Spleen (tissue), 11 donors: ENCODE results near the gene ACOXL. TPM values are rescaled to one million over a fixed set of nuclear protein-coding genes. Genes with fewer than 3 reads are reported as not detected.

ENCODE experiments used
- DNase-seq: peaks from one replicate; pipeline ENCODE4 v3.0.0-alpha.2; 2020
- H3K27ac ChIP-seq, 8 donors: fragments of 200-600 bp; sonication (generic) in 7 of 8; 1 replicate in 4 of 8; 2 replicates in 4 of 8; pipeline versions ENCODE4 v1.5.0 to v1.8.0; 2016 to 2021; ENCODE audit warnings: inconsistent platforms in 4 of 8, mild to moderate bottlenecking in 4 of 8, moderate library complexity in 1 of 8
- H3K27me3 ChIP-seq, 7 donors: fragments of 200-600 bp; sonication (generic) in 6 of 7; replicated peaks in 1 of 7; 1 replicate in 4 of 7; 2 replicates in 3 of 7; pipeline versions ENCODE4 v1.5.0 to v1.8.0; 2016 to 2021; ENCODE audit warnings: inconsistent platforms in 3 of 7, mild to moderate bottlenecking in 1 of 7
- H3K36me3 ChIP-seq, 6 donors: fragments of 200-600 bp; sonication (generic) in 5 of 6; 1 replicate in 4 of 6; 2 replicates in 2 of 6; pipeline versions ENCODE4 v1.5.0 to v1.8.0; 2016 to 2021; ENCODE audit warnings: inconsistent platforms in 2 of 6
- H3K4me1 ChIP-seq, 6 donors: fragments of 200-600 bp; sonication (generic) in 5 of 6; 1 replicate in 3 of 6; 2 replicates in 3 of 6; pipeline versions ENCODE4 v1.5.0 to v1.8.0; 2016 to 2021; ENCODE audit warnings: inconsistent platforms in 3 of 6
- H3K4me3 ChIP-seq, 8 donors: fragments of 200-600 bp; sonication (generic) in 7 of 8; 1 replicate in 4 of 8; 2 replicates in 4 of 8; pipeline versions ENCODE4 v1.5.0 to v1.8.0; 2016 to 2021; ENCODE audit warnings: inconsistent platforms in 4 of 8, mild to moderate bottlenecking in 4 of 8, moderate library complexity in 2 of 8
- H3K9me3 ChIP-seq, 8 donors: fragments of 200-600 bp; sonication (generic) in 7 of 8; 1 replicate in 4 of 8; 2 replicates in 4 of 8; pipeline versions ENCODE4 v1.5.0 to v1.8.0; 2016 to 2021; ENCODE audit warnings: inconsistent platforms in 4 of 8
- POLR2A ChIP-seq, 3 donors: fragments of 450-650 bp; IDR thresholded peaks; one replicate each; pipeline ENCODE4 v1.5.1; 2017; ENCODE audit warnings: antibody characterized with exemption in 3 of 3, mild to moderate bottlenecking in 1 of 3
- POLR2AphosphoS5 ChIP-seq, 3 donors: sonication (generic); formaldehyde crosslinking; IDR thresholded peaks; one replicate each; pipeline ENCODE4 v1.5.1; 2017; ENCODE audit warnings: antibody characterized with exemption in 3 of 3
- WGBS, 5 donors: extraction: QIAGEN DNeasy Blood & Tissue Kit in 3 of 5; methylation state at CpG; one replicate each; pipeline versions ENCODE4 v1.1.5 to v1.1.7; 2013 to 2018; 5-methylcytosine and 5-hydroxymethylcytosine counted together
- intact Hi-C: fragments of 100-400 bp; cut with DNase I; formaldehyde crosslinking; loops from one replicate; pipeline ENCODE4 v1.15.0; 2023; ENCODE audit warnings: low total_unique reads
- polyA plus RNA-seq, 3 donors: library from polyadenylated mRNA; stranded (reverse); fragments of 200-250 nt; gene quantifications; one replicate each; pipeline ENCODE4 v1.2.1, GENCODE V29; 2013
- total RNA-seq, 7 donors: library from RNA; depleted of rRNA in 3 of 7; stranded (reverse); fragments of >200 nt in 3 of 7; fragmentation: NEBNext Ultra II Directional in 4 of 7; extraction: Animal tissue kit (Norgen Biotek cat#: 25700) in 4 of 7; gene quantifications; one replicate each; pipeline versions ENCODE4 v1.1.0 to v1.2.1, GENCODE V29; 2016 to 2021
- TF ChIP-seq, protein P1 (sequence below), 11 experiments: fragments of 200-600 bp in 7 of 11; fragments of 450-650 bp in 4 of 11; sonication (generic) in 4 of 11; IDR thresholded peaks in 8 of 11; conservative IDR thresholded peaks in 3 of 11; 1 replicate in 7 of 11; 2 replicates in 4 of 11; pipeline versions ENCODE4 v1.4.0 to v1.8.0; 2016 to 2021; ENCODE audit warnings: antibody characterized with exemption in 11 of 11, inconsistent platforms in 4 of 11, mild to moderate bottlenecking in 1 of 11
- donor health status: healthy with polysubstance abuse.
- donor health status: DM: no; HTN: no; CAD: no; lungs with moderate emphysema.
- donor health status: DM: no; HTN: no; CAD: no.
- donor health status: Bipolar disorder and iron deficiency.
- donor health status: healthy.
- donor health status: DM: no; HTN: no; CAD: no.
- donor health status: DM: yes; HTN: yes; CAD: no.

ACOXL gene
- total and polyA plus RNA-seq, 10 donors, result 0.04 to 1.0 (median 0.66) TPM

DNA sequence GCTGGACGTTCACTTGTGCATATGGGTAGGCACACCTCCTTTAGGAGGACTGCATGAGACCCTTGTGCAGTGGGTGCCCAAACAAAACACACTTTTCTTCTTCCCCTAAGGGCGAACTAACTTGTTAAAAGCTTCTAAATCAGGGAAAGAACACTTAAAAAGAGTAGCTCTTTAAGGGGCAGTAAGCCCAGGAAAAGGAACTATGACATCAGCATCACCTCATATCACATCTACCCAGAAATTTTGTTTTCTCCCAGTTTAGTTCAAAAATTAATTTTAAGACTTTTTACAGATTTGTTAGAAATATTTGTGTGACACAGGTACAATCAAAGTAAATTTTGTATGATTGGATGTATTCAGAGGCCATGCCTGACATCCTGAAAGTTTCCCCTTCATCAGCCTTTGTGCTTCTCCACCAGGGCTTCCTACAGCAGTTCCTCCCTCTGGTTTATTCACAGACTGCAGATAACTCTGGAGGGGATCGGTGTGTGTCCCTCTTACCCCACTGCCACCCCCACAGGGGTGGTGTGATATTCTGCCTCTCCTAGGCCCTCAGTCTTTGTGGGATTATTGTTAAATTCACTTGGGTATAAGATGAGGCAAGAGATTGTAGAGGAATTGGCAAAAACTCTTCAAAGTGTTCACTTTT lies 416.0 kb downstream of the ACOXL start:
- TF ChIP-seq, protein P1, sequence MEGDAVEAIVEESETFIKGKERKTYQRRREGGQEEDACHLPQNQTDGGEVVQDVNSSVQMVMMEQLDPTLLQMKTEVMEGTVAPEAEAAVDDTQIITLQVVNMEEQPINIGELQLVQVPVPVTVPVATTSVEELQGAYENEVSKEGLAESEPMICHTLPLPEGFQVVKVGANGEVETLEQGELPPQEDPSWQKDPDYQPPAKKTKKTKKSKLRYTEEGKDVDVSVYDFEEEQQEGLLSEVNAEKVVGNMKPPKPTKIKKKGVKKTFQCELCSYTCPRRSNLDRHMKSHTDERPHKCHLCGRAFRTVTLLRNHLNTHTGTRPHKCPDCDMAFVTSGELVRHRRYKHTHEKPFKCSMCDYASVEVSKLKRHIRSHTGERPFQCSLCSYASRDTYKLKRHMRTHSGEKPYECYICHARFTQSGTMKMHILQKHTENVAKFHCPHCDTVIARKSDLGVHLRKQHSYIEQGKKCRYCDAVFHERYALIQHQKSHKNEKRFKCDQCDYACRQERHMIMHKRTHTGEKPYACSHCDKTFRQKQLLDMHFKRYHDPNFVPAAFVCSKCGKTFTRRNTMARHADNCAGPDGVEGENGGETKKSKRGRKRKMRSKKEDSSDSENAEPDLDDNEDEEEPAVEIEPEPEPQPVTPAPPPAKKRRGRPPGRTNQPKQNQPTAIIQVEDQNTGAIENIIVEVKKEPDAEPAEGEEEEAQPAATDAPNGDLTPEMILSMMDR (IDR thresholded peaks at IDR 0.05 in 8 of 11, conservative IDR thresholded peaks at IDR 0.05 in 3 of 11), result no peak
- TF ChIP-seq POLR2A (IDR thresholded peaks at IDR 0.05) (no peak), POLR2AphosphoS5 (IDR thresholded peaks at IDR 0.05) (no peak)
- Histone ChIP-seq H3K4me3 (no peak overlapping the region), H3K9me3 (no peaks in the 10 kb centered on the region), H3K27me3 (no peaks in the 10 kb centered on the region), H3K4me1 (peaks cover 0 to 27% (median 10%) of the 10 kb centered on the region in 6 donors), H3K27ac (no peak overlapping the region), H3K36me3 (peaks cover 0 to 58% (median 16%) of the 10 kb centered on the region in 6 donors)
- intact Hi-C loops, result no loop called here
- no peak for DNase-seq
- WGBS, 5 donors, result 84 to 90% (median 86%) methylated on average over 3 of the region's 3 CpGs

DNA sequence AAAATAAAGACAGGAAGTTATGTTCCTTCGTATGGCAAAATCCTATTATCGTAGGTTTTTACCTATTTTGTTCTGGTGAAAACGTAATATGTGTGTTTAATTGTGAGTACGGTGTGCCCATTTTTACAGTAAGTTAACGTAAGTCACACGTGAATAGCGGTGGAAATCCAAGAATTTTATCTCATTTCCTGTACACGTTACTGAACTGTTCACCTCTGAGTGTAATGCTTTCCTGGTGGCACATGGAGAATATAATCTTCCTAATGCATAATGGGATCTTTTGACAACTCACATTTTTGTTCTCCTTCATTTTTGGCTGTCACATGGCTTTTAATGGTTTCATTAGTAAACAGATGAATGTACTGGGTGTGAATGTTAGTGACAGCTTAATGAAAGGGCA lies 416.6 kb downstream of the ACOXL start:
- intact Hi-C loops, result no loop called here
- WGBS, 5 donors, result 54 to 73% (median 62%) methylated on average over 8 of the region's 8 CpGs
- no peak overlapping the region for H3K4me3 ChIP-seq
- peaks cover 0 to 25% (median 10%) of the 10 kb centered on the region in 6 donors for H3K4me1 ChIP-seq
- no peak for DNase-seq
- no peaks in the 10 kb centered on the region for H3K9me3 ChIP-seq
- H3K27ac ChIP-seq, result no peak overlapping the region
- TF ChIP-seq POLR2A (IDR thresholded peaks at IDR 0.05), result no peak
- TF ChIP-seq, protein P1 (IDR thresholded peaks at IDR 0.05 in 8 of 11, conservative IDR thresholded peaks at IDR 0.05 in 3 of 11), result no peak
- no peak for TF ChIP-seq POLR2AphosphoS5 (IDR thresholded peaks at IDR 0.05)
- peaks cover 0 to 59% (median 18%) of the 10 kb centered on the region in 6 donors for H3K36me3 ChIP-seq
- no peaks in the 10 kb centered on the region for H3K27me3 ChIP-seq

DNA sequence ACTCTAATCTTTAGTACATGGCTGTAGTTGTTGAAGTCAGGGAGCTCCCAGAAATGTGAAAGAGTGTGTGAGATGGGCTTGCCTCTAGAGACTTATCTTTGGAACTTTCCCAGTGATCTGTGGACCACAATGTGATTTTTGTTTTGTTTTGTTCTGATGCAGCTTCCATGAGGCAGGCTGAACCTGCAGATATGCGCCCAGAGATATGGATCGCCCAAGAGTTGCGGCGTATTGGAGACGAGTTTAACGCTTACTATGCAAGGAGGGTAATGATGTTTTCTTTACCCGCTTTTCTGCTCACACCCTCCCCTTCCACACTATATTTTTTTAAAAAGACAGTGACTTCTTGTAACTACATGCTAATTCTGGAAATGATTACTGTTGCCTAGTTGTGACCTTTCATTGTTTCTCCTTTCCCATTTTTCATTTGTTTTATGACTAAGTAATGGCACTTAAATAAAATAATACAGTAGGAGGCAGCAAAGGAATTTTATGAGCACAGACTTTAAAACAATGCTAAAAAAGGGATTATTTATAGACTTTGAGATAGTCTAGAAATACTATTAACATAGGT lies 417.6 kb downstream of the ACOXL start:
- intact Hi-C loops, result no loop called here

DNA sequence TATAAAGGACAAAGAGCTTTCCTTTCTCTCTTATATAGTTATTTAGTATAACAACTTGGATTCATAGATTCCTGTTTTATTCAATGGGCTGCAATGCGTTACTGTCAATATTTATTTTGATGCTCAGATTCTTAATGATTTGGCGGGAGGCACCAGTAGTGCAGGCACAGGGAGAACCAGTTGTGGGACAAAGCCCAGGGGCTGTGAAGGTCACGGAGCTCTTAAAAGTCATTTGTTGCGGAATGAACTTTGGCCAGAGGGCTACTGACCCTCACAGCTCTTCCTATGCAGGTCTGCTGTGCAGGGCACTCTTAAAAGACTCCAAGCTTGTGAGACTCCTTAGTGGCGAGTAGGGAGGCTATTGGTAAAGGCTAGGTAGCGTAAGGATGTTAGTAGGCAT lies 422.4 kb downstream of the ACOXL start:
- Histone ChIP-seq H3K27ac (no peak overlapping the region), H3K36me3 (peaks cover 0 to 86% (median 21%) of the 10 kb centered on the region in 6 donors), H3K4me1 (peaks cover 0 to 43% (median 11%) of the 10 kb centered on the region in 6 donors), H3K4me3 (no peak overlapping the region), H3K9me3 (no peaks in the 10 kb centered on the region), H3K27me3 (no peaks in the 10 kb centered on the region)
- intact Hi-C loops, result no loop called here
- TF ChIP-seq POLR2AphosphoS5 (IDR thresholded peaks at IDR 0.05) (no peak), POLR2A (IDR thresholded peaks at IDR 0.05) (no peak)
- TF ChIP-seq, protein P1 (IDR thresholded peaks at IDR 0.05 in 8 of 11, conservative IDR thresholded peaks at IDR 0.05 in 3 of 11), result no peak
- DNase-seq, result no peak
- 64 to 98% (median 97%) methylated on average over 6 of the region's 6 CpGs for WGBS, 5 donors

More for the DNA sequence above, 417.6 kb downstream of the ACOXL start:
- peaks cover 0 to 25% (median 10%) of the 10 kb centered on the region in 6 donors for H3K4me1 ChIP-seq
- peaks cover 0 to 60% (median 21%) of the 10 kb centered on the region in 6 donors for H3K36me3 ChIP-seq
- H3K9me3 ChIP-seq, result no peaks in the 10 kb centered on the region
- whole genome bisulfite sequencing, 5 donors, result 96 to 97% (median 96%) methylated on average over 7 of the region's 7 CpGs
- no peak overlapping the region for H3K27ac ChIP-seq
- H3K4me3 ChIP-seq, result no peak overlapping the region
- no peak for DNase-seq
- H3K27me3 ChIP-seq, result no peaks in the 10 kb centered on the region
- no peak for TF ChIP-seq POLR2AphosphoS5 (IDR thresholded peaks at IDR 0.05)
- no peak for TF ChIP-seq POLR2A (IDR thresholded peaks at IDR 0.05)
- TF ChIP-seq, protein P1 (IDR thresholded peaks at IDR 0.05 in 8 of 11, conservative IDR thresholded peaks at IDR 0.05 in 3 of 11), result no peak
